H1 (cell line): ENCODE measurements around the gene ASB8. TPM values are rescaled to one million over a fixed set of nuclear protein-coding genes. Genes with fewer than 3 reads are reported as not detected.

ENCODE experiments used
- CTCF ChIA-PET: fragments of 300-600 bp; sonication (Branson Sonifier 250); formaldehyde crosslinking; loops from one replicate; lab custom pipeline; 2021; ENCODE audit not compliant: partially characterized antibody; lab: Charles Lee
- POLR2A ChIA-PET: fragments of 300-600 bp; sonication (Branson Sonifier 250); formaldehyde crosslinking; loops from one replicate; lab custom pipeline; 2021; ENCODE audit warnings: inconsistent platforms; ENCODE audit not compliant: partially characterized antibody; lab: Charles Lee
- DNase-seq, 2 experiments: peaks; one replicate each; pipeline versions ENCODE4 v3.0.0 to v3.0.0-alpha.2; 2010 to 2022; ENCODE audit warnings: low spot score in 2 of 2, low read depth in 1 of 2, mixed read lengths in 1 of 2
- FAIRE-seq: peaks from 2 replicates; lab custom pipeline; 2011; peaks lifted over from hg19 to GRCh38; lab: Jason Lieb, UNC
- H2AFZ ChIP-seq: 2 replicates; pipeline ENCODE4 v1.8.1; 2012; ENCODE audit warnings: low read length, inconsistent platforms
- H2AK5ac ChIP-seq: 2 replicates; pipeline ENCODE4 v1.6.1; 2013; ENCODE audit warnings: low read depth, low read length
- H2BK120ac ChIP-seq: replicated peaks from 2 replicates; pipeline ENCODE3; 2013; ENCODE audit warnings: low read depth, low read length, inconsistent platforms
- H2BK12ac ChIP-seq: 2 replicates; pipeline ENCODE4 v1.6.1; 2013; ENCODE audit warnings: low read depth, low read length
- H2BK15ac ChIP-seq: 2 replicates; pipeline ENCODE4 v1.6.1; 2013; ENCODE audit warnings: low read length
- H2BK20ac ChIP-seq: 2 replicates; pipeline ENCODE4 v1.6.1; 2013; ENCODE audit warnings: low read length
- H2BK5ac ChIP-seq: 2 replicates; pipeline ENCODE4 v1.6.1; 2013; ENCODE audit warnings: low read depth, low read length
- H3K14ac ChIP-seq: 2 replicates; pipeline ENCODE4 v1.6.1; 2013; ENCODE audit warnings: inconsistent platforms; ENCODE audit not compliant: insufficient read length
- H3K18ac ChIP-seq: 2 replicates; pipeline ENCODE4 v1.6.1; 2013; ENCODE audit warnings: low read length; ENCODE audit errors: extremely low read depth
- H3K23ac ChIP-seq: 2 replicates; pipeline ENCODE4 v1.6.1; 2013; ENCODE audit warnings: inconsistent platforms; ENCODE audit not compliant: insufficient read length
- H3K23me2 ChIP-seq: 2 replicates; pipeline ENCODE4 v1.6.1; 2013; ENCODE audit warnings: low read depth, low read length
- H3K27ac ChIP-seq: 2 replicates; pipeline ENCODE4 v1.6.1; 2011; ENCODE audit warnings: low read depth, low read length, inconsistent platforms
- H3K27me3 ChIP-seq, 4 experiments: replicated peaks in 1 of 4; 1 replicate in 1 of 4; 2 replicates in 3 of 4; pipeline versions ENCODE4 v1.6.1 to v1.8.1; 2011 to 2013; ENCODE audit warnings: low read length in 3 of 4, mild to moderate bottlenecking in 3 of 4, inconsistent platforms in 2 of 4, mixed read lengths in 2 of 4, moderate library complexity in 1 of 4; ENCODE audit not compliant: control insufficient read depth in 3 of 4, insufficient read depth in 3 of 4; ENCODE audit errors: extremely low read depth in 1 of 4
- H3K36me3 ChIP-seq, 4 experiments: 2 replicates each; pipeline versions ENCODE4 v1.6.1 to v1.8.1; 2011 to 2013; ENCODE audit warnings: mild to moderate bottlenecking in 4 of 4, low read length in 3 of 4, moderate library complexity in 2 of 4, control low read depth in 1 of 4, inconsistent platforms in 1 of 4; ENCODE audit not compliant: insufficient read depth in 4 of 4, control insufficient read depth in 2 of 4
- H3K4ac ChIP-seq: replicated peaks from 2 replicates; pipeline ENCODE3; 2013; ENCODE audit warnings: low read length, low read depth, mixed read lengths, inconsistent platforms; ENCODE audit not compliant: insufficient read length
- H3K4me1 ChIP-seq, 4 experiments: replicated peaks in 1 of 4; 1 replicate in 1 of 4; 2 replicates in 3 of 4; pipeline versions ENCODE4 v1.6.1 to v1.8.1; 2011 to 2013; ENCODE audit warnings: low read length in 3 of 4, inconsistent platforms in 2 of 4, mixed read lengths in 1 of 4; ENCODE audit not compliant: insufficient read depth in 4 of 4, control insufficient read depth in 3 of 4
- H3K4me2 ChIP-seq, 2 experiments: 2 replicates each; pipeline versions ENCODE4 v1.6.1 to v1.8.1; 2011 to 2013; ENCODE audit warnings: low read depth in 2 of 2, low read length in 2 of 2, control low read depth in 1 of 2, inconsistent platforms in 1 of 2, mild to moderate bottlenecking in 1 of 2; ENCODE audit not compliant: insufficient read depth in 1 of 2
- H3K4me3 ChIP-seq, 4 experiments: fragments of 200-600, 300-600 bp in 1 of 4; sonication (generic), shearing (Covaris generic), sonication (Bioruptor Twin) in 1 of 4; 2 replicates each; pipeline versions ENCODE4 v1.5.1 to v1.8.1; 2011 to 2016; ENCODE audit warnings: low read length in 4 of 4, low read depth in 3 of 4, control low read depth in 2 of 4, inconsistent platforms in 2 of 4, mild to moderate bottlenecking in 2 of 4, mixed read lengths in 1 of 4, moderate library complexity in 1 of 4; ENCODE audit not compliant: insufficient read depth in 2 of 4; ENCODE audit errors: extremely low read depth in 1 of 4
- H3K56ac ChIP-seq: replicated peaks from 2 replicates; pipeline ENCODE3; 2013; ENCODE audit warnings: low read depth, mild to moderate bottlenecking, mixed read lengths, low read length, inconsistent platforms; ENCODE audit not compliant: insufficient read length
- H3K79me1 ChIP-seq: 2 replicates; pipeline ENCODE4 v1.6.1; 2013; ENCODE audit warnings: low read depth, low read length, control low read depth
- H3K79me2 ChIP-seq, 2 experiments: 2 replicates each; pipeline versions ENCODE4 v1.6.1 to v1.8.1; 2012 to 2013; ENCODE audit warnings: low read length in 2 of 2, mild to moderate bottlenecking in 2 of 2, inconsistent platforms in 1 of 2; ENCODE audit not compliant: insufficient read depth in 2 of 2, control insufficient read depth in 1 of 2
- H3K9ac ChIP-seq, 4 experiments: replicated peaks in 1 of 4; 1 replicate in 1 of 4; 2 replicates in 3 of 4; pipeline versions ENCODE4 v1.6.1 to v1.8.1; 2011 to 2013; ENCODE audit warnings: low read depth in 3 of 4, low read length in 3 of 4, control low read depth in 2 of 4, mild to moderate bottlenecking in 2 of 4, moderate library complexity in 2 of 4, inconsistent platforms in 1 of 4; ENCODE audit errors: extremely low read depth in 1 of 4
- H3K9me3 ChIP-seq, 2 experiments: 2 replicates each; pipeline versions ENCODE4 v1.6.1 to v1.8.1; 2012 to 2013; ENCODE audit warnings: mild to moderate bottlenecking in 2 of 2, moderate library complexity in 2 of 2, control low read depth in 1 of 2, inconsistent platforms in 1 of 2, low read depth in 1 of 2, low read length in 1 of 2, mixed read lengths in 1 of 2; ENCODE audit not compliant: insufficient read depth in 2 of 2
- H4K20me1 ChIP-seq, 2 experiments: replicated peaks in 1 of 2; 2 replicates each; pipeline versions ENCODE3 to v1.8.1; 2011 to 2013; ENCODE audit warnings: inconsistent platforms in 2 of 2, low read length in 2 of 2, mild to moderate bottlenecking in 1 of 2; ENCODE audit not compliant: insufficient read depth in 2 of 2, control insufficient read depth in 1 of 2
- H4K5ac ChIP-seq: 2 replicates; pipeline ENCODE4 v1.6.1; 2013; ENCODE audit warnings: low read length, low read depth, mixed read lengths, inconsistent platforms; ENCODE audit not compliant: insufficient read length
- H4K8ac ChIP-seq: 2 replicates; pipeline ENCODE4 v1.8.0; 2013; ENCODE audit warnings: mild to moderate bottlenecking, moderate library complexity, low read length, inconsistent platforms; ENCODE audit not compliant: insufficient read depth; ENCODE audit errors: extremely low read depth
- H4K91ac ChIP-seq: replicated peaks from 2 replicates; pipeline ENCODE3; 2013; ENCODE audit warnings: low read length, mixed read lengths, inconsistent platforms; ENCODE audit not compliant: insufficient read length
- GTF2F1 ChIP-seq: IDR thresholded peaks from 2 replicates; pipeline ENCODE4 v1.6.1; 2012; ENCODE audit warnings: low read depth, low read length, improper control_type of control experiment, borderline replicate concordance
- SIRT6 ChIP-seq: IDR thresholded peaks from one replicate; pipeline ENCODE4 v1.7.1; 2012; ENCODE audit warnings: low read length, inconsistent platforms
- SP2 ChIP-seq: IDR thresholded peaks from 2 replicates; pipeline ENCODE4 v1.6.1; 2012; ENCODE audit warnings: mild to moderate bottlenecking, low read length, inconsistent platforms
- TAF1 ChIP-seq: IDR thresholded peaks from 2 replicates; pipeline ENCODE4 v1.6.1; 2011; ENCODE audit warnings: mild to moderate bottlenecking, low read depth, low read length
- WGBS, 2 experiments: shearing (Covaris generic) in 1 of 2; methylation state at CpG; one replicate each; pipeline versions ENCODE4 v1.1.6 to v1.1.7; 2013 to 2015; ENCODE audit warnings: low lambda C conversion rate in 2 of 2, mixed read lengths in 2 of 2, inconsistent platforms in 1 of 2, low coverage in 1 of 2, missing lambda C conversion rate in 1 of 2; ENCODE audit not compliant: insufficient replicate concordance in 2 of 2, insufficient coverage in 1 of 2, insufficient read length in 1 of 2; ENCODE audit errors: extremely low coverage in 1 of 2, missing lambda C conversion rate in 1 of 2; 5-methylcytosine and 5-hydroxymethylcytosine counted together
- polyA plus RNA-seq, 7 experiments: library from polyadenylated mRNA; depleted of rRNA in 3 of 7; stranded (reverse) in 5 of 7; unstranded in 2 of 7; fragments of >200 nt in 5 of 7; fragments of 200-250 nt in 2 of 7; gene quantifications; 1 replicate in 5 of 7; 2 replicates in 1 of 7; 4 replicates in 1 of 7; pipeline versions ENCODE4 v1.2.1 to v1.2.3, GENCODE V29; 2011 to 2013; ENCODE audit warnings: missing spikeins in 2 of 7, mixed read lengths in 2 of 7
- total RNA-seq: library from RNA; stranded (reverse); fragmentation: NEBNext Ultra II Directional; extraction: Animal tissue kit (Norgen Biotek cat#: 25700); gene quantifications from 2 replicates; pipeline ENCODE4 v1.2.1, GENCODE V29; 2021

ASB8 gene
- total and polyA plus RNA-seq, 2 of the 8 experiments (the other 6 are each of a cell fraction or from before 2014, with no cell fraction given), result 3.8 to 8.3 TPM

DNA sequence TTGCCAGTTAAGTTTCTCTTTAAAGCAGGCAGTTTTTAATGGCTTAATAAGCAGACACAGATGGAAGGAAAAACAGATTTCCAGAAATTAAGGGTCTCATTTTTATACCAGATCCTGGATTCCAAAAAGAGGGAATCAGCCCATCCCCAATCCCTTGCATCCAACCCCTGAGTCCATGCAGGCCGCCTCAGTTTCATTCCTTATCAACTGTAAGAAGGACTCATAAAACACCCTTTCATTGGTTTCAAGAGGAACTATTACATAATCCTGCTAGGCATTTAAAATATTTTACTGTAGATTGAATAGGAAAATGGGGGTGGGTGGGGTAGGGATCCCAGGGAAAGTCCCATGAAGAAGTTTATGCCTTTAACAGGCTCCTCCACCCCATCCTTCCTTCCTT is 35.5 kb upstream of the ASB8 start:
- CTCF ChIA-PET, result interaction anchor here (1.1 to 1.4 kb wide), 2 partner anchors 94 to 322 kb away, joined by 3 read pairs; no protein-coding TSS in a partner anchor
- Histone ChIP-seq H3K14ac (no peak overlapping the region), H2BK15ac (no peak overlapping the region), H3K23me2 (peaks cover 6% of the 10 kb centered on the region), H2AK5ac (no peak overlapping the region), H3K79me1 (no peaks in the 10 kb centered on the region), H3K4ac (no peak overlapping the region), H2BK5ac (no peak overlapping the region), H3K27me3 (no peaks in the 10 kb centered on the region), H3K56ac (no peak overlapping the region), H3K79me2 (no peaks in the 10 kb centered on the region), H3K4me2 (no peak overlapping the region), H2AFZ (no peak overlapping the region), H3K9me3 (no peaks in the 10 kb centered on the region), H4K20me1 (no peaks in the 10 kb centered on the region), H4K5ac (no peak overlapping the region), H3K27ac (no peak overlapping the region), H3K9ac (no peak overlapping the region), H3K4me3 (no peak overlapping the region), H2BK120ac (no peak overlapping the region), H3K23ac (no peak overlapping the region), H4K8ac (no peak overlapping the region), H3K4me1 (peaks cover 0 to 2% (median 2%) of the 10 kb centered on the region in 4 experiments; a peak in 1 of 7 replicates), H4K91ac (no peak overlapping the region), H2BK20ac (no peak overlapping the region), H3K36me3 (no peaks in the 10 kb centered on the region), H3K18ac (no peak overlapping the region), H2BK12ac (no peak overlapping the region)
- POLR2A ChIA-PET, result no interaction called here
- TF ChIP-seq SP2 (no peak), TAF1 (no peak), GTF2F1 (no peak), SIRT6 (no peak)
- FAIRE-seq (no peak), DNase-seq (no peak)
- 63% methylated on average over 1 of the region's 1 CpG; no CpG with 5 or more reads in 1 of the 2 experiments for WGBS, 2 experiments
